Effector memory CD4-positive, alpha-beta T cell (primary cell): ENCODE measurements around the gene LRRC28.

Experiments used
- DNase-seq, 3 donors: peaks; one replicate each; pipeline ENCODE4 v3.0.0-alpha.2; 2020
- H3K27ac ChIP-seq: 2 replicates; pipeline ENCODE4 v1.7.0; 2013; ENCODE audit warnings: mild to moderate bottlenecking, low read length, moderate library complexity; ENCODE audit not compliant: insufficient read depth, poor library complexity, severe bottlenecking
- H3K27me3 ChIP-seq: replicated peaks from 2 replicates; pipeline ENCODE4 v1.7.0; 2013; ENCODE audit warnings: mild to moderate bottlenecking, low read length; ENCODE audit not compliant: insufficient read depth, control insufficient read depth, poor library complexity, severe bottlenecking
- H3K36me3 ChIP-seq: 2 replicates; pipeline ENCODE4 v1.7.0; 2013; ENCODE audit warnings: mild to moderate bottlenecking, low read length, moderate library complexity; ENCODE audit not compliant: control insufficient read depth, insufficient read depth
- H3K4me1 ChIP-seq: 2 replicates; pipeline ENCODE4 v1.7.0; 2013; ENCODE audit warnings: low read length, mild to moderate bottlenecking; ENCODE audit not compliant: control insufficient read depth, insufficient read depth, poor library complexity, severe bottlenecking
- H3K4me3 ChIP-seq: 2 replicates; pipeline ENCODE4 v1.7.0; 2013; ENCODE audit warnings: low read length, low read depth, mild to moderate bottlenecking; ENCODE audit not compliant: insufficient read depth, poor library complexity, severe bottlenecking
- H3K9me3 ChIP-seq: 2 replicates; pipeline ENCODE4 v1.7.0; 2013; ENCODE audit warnings: mild to moderate bottlenecking, low read length, moderate library complexity; ENCODE audit not compliant: control insufficient read depth

Gene LRRC28

GRCh38 chr15:99371180-99372103, 120.2 kb downstream of the LRRC28 start:
- no peaks in the 10 kb centered on the region for H3K9me3 ChIP-seq
- no peak for DNase-seq

GRCh38 chr15:99385005-99385669, 133.9 kb downstream of the LRRC28 start:
- Histone ChIP-seq H3K4me3 (no peak overlapping the region), H3K9me3 (no peaks in the 10 kb centered on the region), H3K4me1 (peaks cover 4% of the 10 kb centered on the region), H3K27me3 (no peaks in the 10 kb centered on the region), H3K27ac (no peak overlapping the region), H3K36me3 (no peaks in the 10 kb centered on the region)
- no peak for DNase-seq

More at GRCh38 chr15:99371180-99372103, 120.2 kb downstream of the LRRC28 start:
- Histone ChIP-seq H3K27ac (no peak overlapping the region), H3K27me3 (no peaks in the 10 kb centered on the region), H3K4me3 (no peak overlapping the region), H3K4me1 (peaks cover 2% of the 10 kb centered on the region), H3K36me3 (peaks cover 4% of the 10 kb centered on the region)

GRCh38 chr15:99385865-99386264, 134.6 kb downstream of the LRRC28 start:
- no peak overlapping the region for H3K4me3 ChIP-seq
- no peaks in the 10 kb centered on the region for H3K36me3 ChIP-seq
- no peak for DNase-seq
- H3K27ac ChIP-seq = no peak overlapping the region
- no peaks in the 10 kb centered on the region for H3K9me3 ChIP-seq
- peaks cover 4% of the 10 kb centered on the region for H3K4me1 ChIP-seq
- H3K27me3 ChIP-seq = no peaks in the 10 kb centered on the region

GRCh38 chr15:99386391-99386790, 135.1 kb downstream of the LRRC28 start:
- no peaks in the 10 kb centered on the region for H3K36me3 ChIP-seq
- no peak for DNase-seq
- peaks cover 4% of the 10 kb centered on the region for H3K4me1 ChIP-seq
- no peak overlapping the region for H3K27ac ChIP-seq
- no peaks in the 10 kb centered on the region for H3K27me3 ChIP-seq
- H3K9me3 ChIP-seq = no peaks in the 10 kb centered on the region
- H3K4me3 ChIP-seq = no peak overlapping the region

- H3K9me3 ChIP-seq = no peaks in the 10 kb centered on the region
- H3K4me1 ChIP-seq = peaks cover 4% of the 10 kb centered on the region
- DNase-seq = no peak
- H3K4me3 ChIP-seq = no peak overlapping the region
- H3K36me3 ChIP-seq = no peaks in the 10 kb centered on the region
- no peak overlapping the region for H3K27ac ChIP-seq
- H3K27me3 ChIP-seq = no peaks in the 10 kb centered on the region
Measured at GRCh38 chr15:99387421-99388168, 136.3 kb downstream of the LRRC28 start.

GRCh38 chr15:99390667-99391066, 139.4 kb downstream of the LRRC28 start:
- Histone ChIP-seq H3K4me1 (peaks cover 4% of the 10 kb centered on the region), H3K27me3 (no peaks in the 10 kb centered on the region), H3K27ac (no peak overlapping the region), H3K9me3 (no peaks in the 10 kb centered on the region), H3K36me3 (no peaks in the 10 kb centered on the region), H3K4me3 (no peak overlapping the region)
- no peak for DNase-seq

- Histone ChIP-seq H3K9me3 (no peaks in the 10 kb centered on the region), H3K4me1 (no peaks in the 10 kb centered on the region), H3K4me3 (no peak overlapping the region), H3K27me3 (no peaks in the 10 kb centered on the region), H3K27ac (no peak overlapping the region), H3K36me3 (no peaks in the 10 kb centered on the region)
- no peak for DNase-seq
Measured at GRCh38 chr15:99393641-99394040, 142.4 kb downstream of the LRRC28 start.

GRCh38 chr15:99396375-99396774, 145.1 kb downstream of the LRRC28 start:
- Histone ChIP-seq H3K9me3 (no peaks in the 10 kb centered on the region), H3K4me3 (no peak overlapping the region), H3K4me1 (no peaks in the 10 kb centered on the region), H3K36me3 (no peaks in the 10 kb centered on the region), H3K27me3 (no peaks in the 10 kb centered on the region), H3K27ac (no peak overlapping the region)
- DNase-seq = no peak

- no peak overlapping the region for H3K4me3 ChIP-seq
- H3K27ac ChIP-seq = no peak overlapping the region
- H3K27me3 ChIP-seq = no peaks in the 10 kb centered on the region
- no peak for DNase-seq
- no peaks in the 10 kb centered on the region for H3K9me3 ChIP-seq
- no peaks in the 10 kb centered on the region for H3K36me3 ChIP-seq
- no peaks in the 10 kb centered on the region for H3K4me1 ChIP-seq
Measured at GRCh38 chr15:99399061-99399460, 147.8 kb downstream of the LRRC28 start.
